Stimulated activated CD4-positive, alpha-beta T cell treated with anti-CD3 and anti-CD28 coated beads, TNF-alpha, amount 100 ng/mL, for 1 hour (primary cell): ENCODE data around the gene IRAK1.

Experiments
- DNase-seq, 3 donors: peaks; one replicate each; pipeline ENCODE4 v3.0.0-alpha.2; 2020; ENCODE audit warnings: low read depth in 3 of 3, low spot score in 1 of 3

Gene IRAK1

GRCh38 chrX:153971450-153972367 lies 48.0 kb downstream of the IRAK1 start, which contains the start of gene HCFC1:
Gene HCFC1 (minus strand): TSS chrX:153971818. CDS start chrX:153970840, 978 bp downstream.
- DNase-seq, result peak; percentile 75 to 89 (median 81)

- DNase-seq, result peak; percentile 66 to 84 (median 70)
Measured at GRCh38 chrX:153971124-153971449, 48.6 kb downstream of the IRAK1 start.

GRCh38 chrX:153970357-153971123 lies 49.2 kb downstream of the IRAK1 start:
- DNase-seq, result no peak

DNA sequence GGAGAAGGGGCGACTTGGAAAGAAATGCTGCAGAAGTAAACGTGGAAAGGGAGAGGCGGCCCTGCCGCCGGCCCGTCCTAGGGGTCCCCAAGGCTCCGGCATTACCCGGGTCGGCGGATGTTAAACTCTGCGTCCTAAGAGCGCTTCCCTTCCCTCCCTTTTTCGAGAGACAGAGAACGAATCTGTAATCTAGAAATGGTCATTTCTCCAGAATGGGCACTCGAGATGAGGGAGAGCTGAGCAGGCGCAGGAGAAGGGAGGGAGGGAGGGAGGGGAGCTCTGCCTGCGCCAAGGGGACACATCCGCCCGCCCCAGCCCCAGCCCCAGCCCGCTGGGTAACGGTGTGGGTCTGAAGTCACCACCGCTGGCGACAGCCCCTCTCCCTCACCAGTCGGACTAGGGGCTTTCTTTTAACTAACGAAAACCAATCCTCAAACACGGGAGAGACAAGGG lies 49.8 kb downstream of the IRAK1 start:
- DNase-seq, result no peak

GRCh38 chrX:153969125-153969903 lies 50.4 kb downstream of the IRAK1 start:
- no peak for DNase-seq

- DNase-seq, result no peak
Measured at GRCh38 chrX:153968754-153969124, 51.0 kb downstream of the IRAK1 start.

DNA sequence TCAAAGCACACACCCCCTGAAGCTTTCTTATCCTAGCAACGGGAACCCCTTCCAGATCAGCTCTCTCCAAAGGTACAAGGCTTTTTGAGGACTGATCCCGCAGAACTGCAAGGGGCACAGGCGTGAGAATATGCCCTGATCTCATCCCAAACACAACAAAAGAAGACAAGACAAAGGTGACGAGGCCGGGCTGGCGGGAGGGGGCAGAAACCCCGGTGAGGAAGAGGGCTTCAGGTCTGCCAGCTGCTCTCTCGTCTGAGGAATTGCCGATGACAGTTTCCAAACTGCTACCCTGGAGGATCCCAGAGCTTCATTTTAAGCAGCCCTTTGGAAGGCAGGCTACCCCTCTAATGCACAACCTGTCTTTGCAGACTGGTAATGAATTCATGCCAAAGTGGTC lies 51.4 kb downstream of the IRAK1 start:
- DNase-seq, result no peak

DNA sequence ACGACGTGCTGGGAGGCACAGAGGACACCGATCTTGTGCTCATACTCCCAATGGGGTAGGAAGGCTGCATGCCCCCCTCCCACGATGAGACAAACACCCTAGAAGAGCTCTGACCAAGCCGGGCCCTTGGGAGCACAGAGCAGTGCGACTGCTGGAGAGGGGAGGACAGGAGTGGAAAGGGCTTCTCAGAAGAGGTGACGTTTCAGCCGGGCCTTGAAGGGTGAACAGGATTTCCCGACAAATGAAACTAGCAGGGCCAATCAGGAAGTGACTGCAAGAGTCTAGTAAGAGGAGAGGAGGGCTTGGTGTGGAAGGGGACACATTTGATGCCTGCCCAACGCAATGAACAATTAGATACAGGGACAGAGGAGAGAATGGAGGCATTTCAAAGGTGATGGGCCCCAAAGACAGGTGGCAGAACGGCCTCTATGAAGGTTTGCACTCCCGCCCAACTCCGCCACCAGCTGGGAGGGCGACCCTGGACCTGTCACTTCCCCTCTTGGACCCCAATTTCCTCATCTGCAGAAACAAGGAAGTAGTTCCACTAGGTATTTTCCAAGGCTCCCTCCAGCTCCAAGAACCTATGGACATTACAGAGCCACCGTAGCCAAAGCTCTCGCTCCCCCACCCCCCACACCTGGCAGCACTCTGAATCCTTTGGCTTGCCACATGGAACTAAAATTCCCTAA lies 52.0 kb downstream of the IRAK1 start:
- no peak for DNase-seq

DNA sequence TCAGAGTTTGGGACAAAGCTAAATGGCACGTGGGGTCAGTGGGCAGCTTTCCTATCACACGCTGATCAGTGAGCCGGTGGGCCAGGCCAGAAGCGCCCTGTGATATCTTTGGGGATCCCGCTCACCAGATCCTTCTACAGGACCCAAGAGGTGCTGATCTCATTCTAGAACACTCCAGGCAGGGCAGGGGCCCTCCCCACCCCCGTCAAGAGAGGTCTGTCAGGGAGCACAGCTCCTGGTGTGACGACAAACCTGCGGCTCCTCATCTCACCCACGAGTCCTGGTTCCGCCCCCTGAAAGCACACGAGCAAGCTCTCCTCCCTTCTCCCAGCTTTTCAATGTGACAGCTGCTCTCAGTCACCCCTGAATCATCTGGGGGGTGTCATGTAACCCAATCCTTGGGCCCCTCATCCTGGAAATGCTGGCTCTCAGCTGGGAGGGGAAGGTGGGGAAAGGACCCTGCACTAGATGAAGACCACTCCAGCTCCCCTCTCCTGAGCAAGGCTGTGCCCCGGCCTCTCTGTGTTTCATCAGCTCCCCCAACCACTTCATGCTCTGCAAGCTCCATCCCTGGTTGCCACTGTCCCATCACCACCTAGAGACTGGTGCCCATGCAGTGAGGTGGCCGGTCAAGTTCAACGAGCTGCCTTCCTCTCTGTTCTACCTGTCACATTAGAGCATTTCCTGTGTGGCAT lies 52.7 kb downstream of the IRAK1 start:
- DNase-seq, result no peak

DNA sequence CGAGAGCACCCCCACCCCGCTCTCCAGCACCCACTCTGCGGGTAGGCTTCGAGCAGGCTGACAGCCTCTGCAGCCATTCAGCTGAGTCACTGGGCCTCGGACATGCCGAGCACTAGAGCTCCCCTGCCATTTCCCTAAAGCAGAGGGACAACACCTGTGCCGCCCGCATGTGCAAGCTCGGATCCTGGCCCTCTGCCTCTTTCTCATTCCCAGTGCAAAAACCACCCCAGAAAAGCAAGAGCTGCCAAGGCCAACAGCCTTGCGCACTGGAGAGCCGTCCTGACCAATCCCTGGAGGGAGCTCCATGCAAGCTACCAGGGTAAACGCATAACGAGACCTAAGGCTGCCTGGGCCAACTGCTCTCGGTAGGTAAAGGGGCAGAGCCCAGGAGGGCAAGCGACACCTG lies 53.4 kb downstream of the IRAK1 start:
- no peak for DNase-seq

GRCh38 chrX:153965406-153965805 lies 54.3 kb downstream of the IRAK1 start:
- no peak for DNase-seq

DNA sequence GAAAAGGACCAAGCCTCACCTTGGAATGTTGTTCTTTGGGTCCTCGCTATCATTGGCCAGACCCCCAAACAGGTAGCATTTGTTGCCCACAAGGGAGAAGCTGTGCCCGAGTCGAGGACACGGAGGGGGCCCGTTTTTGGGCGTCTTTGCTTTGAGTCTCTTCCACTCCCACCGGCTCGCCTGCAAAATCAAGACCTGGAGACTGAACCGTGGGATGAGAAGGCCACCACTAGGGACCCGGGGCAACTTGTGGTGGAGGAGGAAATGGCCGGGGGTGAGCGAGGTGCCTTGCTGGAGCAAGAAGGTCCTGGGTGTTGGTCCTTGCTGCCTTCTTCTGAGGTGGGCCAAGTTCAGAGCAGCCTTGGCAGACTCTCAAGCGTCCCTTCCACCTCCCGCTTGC lies 55.6 kb downstream of the IRAK1 start:
- DNase-seq, result no peak

DNA sequence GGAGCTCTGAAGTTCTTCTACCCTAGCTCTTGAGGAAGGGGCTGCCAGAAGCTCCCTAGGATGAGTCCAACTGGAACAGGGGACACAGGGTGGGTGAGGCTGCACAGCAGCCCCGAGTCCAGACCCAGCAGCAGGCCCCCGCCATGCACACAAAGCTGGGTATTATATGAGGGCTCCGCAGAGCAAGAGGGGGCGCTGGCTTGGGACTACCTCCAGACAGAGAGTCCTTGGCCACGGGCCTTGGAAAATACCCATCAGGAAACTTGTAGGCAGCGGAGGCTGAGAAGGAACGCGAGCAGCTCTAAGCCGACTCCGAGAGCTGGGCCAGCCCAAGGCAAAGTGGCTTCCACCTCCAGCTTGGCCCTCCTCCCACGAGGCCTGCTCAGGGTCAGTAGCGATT lies 56.2 kb downstream of the IRAK1 start:
- no peak for DNase-seq

DNA sequence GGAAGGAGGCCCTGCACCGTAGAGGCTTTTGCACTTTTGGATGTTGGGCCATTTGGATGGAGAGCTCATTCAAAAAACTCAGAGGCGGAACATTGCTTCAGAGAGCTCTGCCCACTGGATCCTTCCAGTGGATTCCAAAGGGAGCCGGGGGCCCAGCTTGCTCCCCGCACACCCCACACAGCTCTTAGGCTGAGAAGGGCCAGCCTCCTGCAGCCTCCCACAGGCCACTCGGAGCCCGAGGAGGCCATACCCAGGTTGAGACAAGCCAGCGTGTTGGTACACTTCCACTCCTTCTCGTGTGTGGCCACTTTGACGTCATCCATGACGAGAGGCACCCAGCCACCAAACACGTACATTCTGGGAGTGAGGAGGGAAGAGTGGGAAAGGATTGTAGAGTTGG lies 58.4 kb downstream of the IRAK1 start:
- no peak for DNase-seq

GRCh38 chrX:153960786-153961185 lies 58.9 kb downstream of the IRAK1 start:
- DNase-seq, result no peak
